MM.1S (cell line): Measurements from ENCODE around the gene DDAH1.

ENCODE experiments used
- DNase-seq: peaks from one replicate; pipeline ENCODE4 v3.0.0-alpha.2; 2015
- H2AFZ ChIP-seq: fragments of 300-600 bp; sonication (generic); 2 replicates; pipeline ENCODE4 v1.6.0; 2016; ENCODE audit warnings: antibody characterized with exemption, low read length
- H3F3A ChIP-seq: fragments of 300-600 bp; sonication (generic); 2 replicates; pipeline ENCODE4 v1.6.1; 2016; ENCODE audit warnings: mild to moderate bottlenecking, antibody characterized with exemption, low read length, moderate library complexity, mixed read lengths; ENCODE audit not compliant: insufficient read depth
- H3K27ac ChIP-seq: fragments of 300-600 bp; sonication (generic); 2 replicates; pipeline ENCODE4 v1.5.1; 2016; ENCODE audit warnings: mild to moderate bottlenecking, low read length
- H3K27me3 ChIP-seq: fragments of 300-600 bp; sonication (generic); replicated peaks from 2 replicates; pipeline ENCODE4 v1.6.0; 2016; ENCODE audit warnings: low read length; ENCODE audit not compliant: insufficient read depth
- H3K36me3 ChIP-seq: fragments of 300-600 bp; sonication (generic); replicated peaks from 2 replicates; pipeline ENCODE4 v1.6.1; 2016; ENCODE audit warnings: mild to moderate bottlenecking, low read length, mixed read lengths; ENCODE audit not compliant: insufficient read depth
- H3K4me1 ChIP-seq: fragments of 300-600 bp; sonication (generic); 2 replicates; pipeline ENCODE4 v1.6.1; 2016; ENCODE audit warnings: low read length, mixed read lengths
- H3K4me2 ChIP-seq: fragments of 300-600 bp; sonication (generic); 2 replicates; pipeline ENCODE4 v1.6.0; 2016; ENCODE audit warnings: low read depth, low read length
- H3K4me3 ChIP-seq: fragments of 300-600 bp; sonication (generic); 2 replicates; pipeline ENCODE4 v1.5.1; 2016; ENCODE audit warnings: low read length, mixed read lengths
- H3K79me2 ChIP-seq: fragments of 300-600 bp; sonication (generic); 2 replicates; pipeline ENCODE4 v1.6.1; 2016; ENCODE audit warnings: mixed run types, low read length, mixed read lengths
- H3K9ac ChIP-seq: fragments of 300-600 bp; sonication (generic); 2 replicates; pipeline ENCODE4 v1.6.1; 2016; ENCODE audit warnings: low read length, mixed read lengths
- H3K9me2 ChIP-seq: fragments of 300-600 bp; sonication (generic); replicated peaks from 2 replicates; pipeline ENCODE4 v1.6.1; 2016; ENCODE audit warnings: mild to moderate bottlenecking, low read length, mixed read lengths; ENCODE audit not compliant: insufficient read depth
- H3K9me3 ChIP-seq: fragments of 300-600 bp; sonication (generic); replicated peaks from 2 replicates; pipeline ENCODE4 v1.6.1; 2016; ENCODE audit warnings: mild to moderate bottlenecking, low read length, mixed read lengths; ENCODE audit not compliant: insufficient read depth
- H4K20me1 ChIP-seq: fragments of 300-600 bp; sonication (generic); 2 replicates; pipeline ENCODE4 v1.6.1; 2016; ENCODE audit warnings: mild to moderate bottlenecking, low read length, moderate library complexity, mixed read lengths; ENCODE audit not compliant: insufficient read depth
- CTCF ChIP-seq: fragments of 300-600 bp; sonication (generic); IDR thresholded peaks from 2 replicates; pipeline ENCODE4 v1.5.1; 2016; ENCODE audit warnings: antibody characterized with exemption, low read length, mixed read lengths
- EZH2 ChIP-seq: fragments of 300-600 bp; sonication (generic); optimal IDR thresholded peaks from 2 replicates; pipeline ENCODE3; 2017; ENCODE audit warnings: low read depth, mild to moderate bottlenecking, antibody characterized with exemption, low read length, mixed read lengths
- EZH2phosphoT487 ChIP-seq: fragments of 300-600 bp; sonication (generic); IDR thresholded peaks from 2 replicates; pipeline ENCODE4 v1.6.1; 2018; ENCODE audit warnings: antibody characterized with exemption, low read length

The DDAH1 gene

GRCh38 chr1:85308833-85309350 is 156.1 kb downstream of the DDAH1 start:
- H3K27ac ChIP-seq: no peak overlapping the region
- no peaks in the 10 kb centered on the region for H3K4me1 ChIP-seq
- TF ChIP-seq EZH2phosphoT487 (no peak), EZH2 (no peak), CTCF (no peak)
- no peaks in the 10 kb centered on the region for H3K9me2 ChIP-seq
- H4K20me1 ChIP-seq: no peaks in the 10 kb centered on the region
- peak overlapping the region; percentile 11 for H3K4me3 ChIP-seq
- no peaks in the 10 kb centered on the region for H3K36me3 ChIP-seq
- no peaks in the 10 kb centered on the region for H3K27me3 ChIP-seq
- no peaks in the 10 kb centered on the region for H3F3A ChIP-seq
- peak overlapping the region; percentile 56; the same call in 1 of the 2 replicates for H3K4me2 ChIP-seq
- DNase-seq: no peak
- no peak overlapping the region for H3K9ac ChIP-seq
- H3K9me3 ChIP-seq: no peaks in the 10 kb centered on the region
- no peaks in the 10 kb centered on the region for H3K79me2 ChIP-seq
- no peak overlapping the region for H2AFZ ChIP-seq

DNA sequence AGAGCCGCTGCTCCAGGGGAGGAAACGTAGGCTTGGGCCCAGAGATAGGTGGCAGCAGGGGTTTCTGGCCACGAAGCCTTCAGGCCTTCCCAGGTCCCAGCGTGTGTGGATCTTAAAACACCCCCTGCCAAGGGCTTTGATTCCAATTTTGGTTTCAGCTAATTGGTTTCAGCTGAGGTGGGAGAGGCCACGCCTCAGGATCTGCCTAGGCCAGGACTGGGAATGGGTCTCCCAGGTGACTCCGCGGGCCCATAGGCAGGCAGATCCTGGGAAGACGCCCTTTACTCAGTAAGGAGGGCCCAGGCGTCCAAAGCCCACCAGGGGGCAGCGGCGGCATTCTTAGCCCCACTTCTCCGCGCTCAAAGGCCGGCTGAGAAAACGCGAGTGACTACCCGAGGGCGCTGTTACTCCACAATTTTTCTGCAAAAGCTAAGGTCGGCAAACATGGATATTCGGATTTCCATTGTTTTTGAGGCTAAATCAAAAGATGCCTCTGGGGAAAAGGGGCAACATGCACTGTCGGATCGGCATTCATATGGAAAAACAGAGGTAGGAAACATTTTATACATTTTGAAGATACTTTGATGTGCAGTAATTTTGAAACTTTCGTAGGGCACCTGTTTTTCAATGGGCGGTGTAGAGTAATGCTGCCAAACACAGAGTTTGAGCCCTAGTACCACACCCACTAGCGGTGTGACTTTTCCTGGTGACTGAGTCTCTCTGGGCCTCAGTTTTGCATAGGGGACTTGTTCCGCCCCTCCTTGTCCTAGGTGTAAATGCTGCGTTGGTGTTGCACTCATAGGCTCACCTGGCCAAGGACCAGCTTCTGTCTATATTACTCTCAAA is 156.7 kb downstream of the DDAH1 start:
- no peaks in the 10 kb centered on the region for H3K27me3 ChIP-seq
- H3K27ac ChIP-seq: no peak overlapping the region
- H3K9me3 ChIP-seq: no peaks in the 10 kb centered on the region
- DNase-seq: peak; percentile 61
- H4K20me1 ChIP-seq: no peaks in the 10 kb centered on the region
- no peak for TF ChIP-seq EZH2phosphoT487
- peak; percentile 87 for TF ChIP-seq CTCF
- H3K79me2 ChIP-seq: no peaks in the 10 kb centered on the region
- H2AFZ ChIP-seq: peak overlapping the region; percentile 8; the same call in 1 of the 2 replicates
- H3K4me1 ChIP-seq: no peaks in the 10 kb centered on the region
- H3K9ac ChIP-seq: no peak overlapping the region
- H3F3A ChIP-seq: no peaks in the 10 kb centered on the region
- H3K4me2 ChIP-seq: peak overlapping the region; percentile 56
- H3K4me3 ChIP-seq: peak overlapping the region; percentile 11
- no peaks in the 10 kb centered on the region for H3K9me2 ChIP-seq
- H3K36me3 ChIP-seq: no peaks in the 10 kb centered on the region

- no peaks in the 10 kb centered on the region for H3K9me2 ChIP-seq
These were observed 158.7 kb downstream of the DDAH1 start for GRCh38 chr1:85306236-85306635.

More at GRCh38 chr1:85306236-85306635, 158.7 kb downstream of the DDAH1 start:
- H3K4me1 ChIP-seq: no peaks in the 10 kb centered on the region
- no peaks in the 10 kb centered on the region for H3K36me3 ChIP-seq
- no peak overlapping the region for H3K27ac ChIP-seq
- no peak for DNase-seq
- no peaks in the 10 kb centered on the region for H3K27me3 ChIP-seq
- H3K9ac ChIP-seq: no peak overlapping the region
- TF ChIP-seq CTCF (no peak), EZH2phosphoT487 (no peak), EZH2 (no peak)
- no peaks in the 10 kb centered on the region for H3F3A ChIP-seq
- no peaks in the 10 kb centered on the region for H4K20me1 ChIP-seq
- H3K9me3 ChIP-seq: no peaks in the 10 kb centered on the region
- H2AFZ ChIP-seq: no peak overlapping the region
- H3K4me3 ChIP-seq: no peak overlapping the region
- H3K79me2 ChIP-seq: no peaks in the 10 kb centered on the region
- H3K4me2 ChIP-seq: no peak overlapping the region
